Measurements from ENCODE around the gene HILPDA.
A peak's percentile ranks its signal among the peaks of the same experiment; 100 is the strongest.
"Not testable (repeated sequence)": the region's sequence is repeated elsewhere in the genome, so short reads cannot be mapped to it uniquely, and the experiment has no call there.

The HILPDA gene

DNA sequence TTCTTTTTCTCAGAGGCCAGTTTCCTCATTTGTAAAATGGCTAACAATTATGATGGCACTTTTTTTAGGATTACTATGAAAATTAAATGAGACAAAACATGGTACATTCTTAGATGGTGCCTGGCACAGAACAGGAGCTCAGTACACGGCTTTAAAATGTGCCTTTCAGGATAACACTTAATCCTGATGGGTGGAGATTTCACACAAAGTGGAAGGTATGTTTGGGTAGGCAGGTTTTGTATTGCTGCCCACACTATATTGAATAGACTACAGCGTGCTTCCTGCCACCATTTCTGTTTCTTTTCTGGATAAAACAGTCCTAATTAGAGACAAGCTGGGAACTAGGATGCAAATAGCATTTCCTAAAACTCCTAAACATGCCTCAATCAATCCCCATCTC, 23.9 kb upstream of the HILPDA start:
- ATAC-seq: no peak

GRCh38 chr7:128434413-128435326, 21.0 kb upstream of the HILPDA start:
- no peak for DNase-seq
- no peak for ATAC-seq

More for the DNA sequence above, 23.9 kb upstream of the HILPDA start:
- DNase-seq: no peak

DNA sequence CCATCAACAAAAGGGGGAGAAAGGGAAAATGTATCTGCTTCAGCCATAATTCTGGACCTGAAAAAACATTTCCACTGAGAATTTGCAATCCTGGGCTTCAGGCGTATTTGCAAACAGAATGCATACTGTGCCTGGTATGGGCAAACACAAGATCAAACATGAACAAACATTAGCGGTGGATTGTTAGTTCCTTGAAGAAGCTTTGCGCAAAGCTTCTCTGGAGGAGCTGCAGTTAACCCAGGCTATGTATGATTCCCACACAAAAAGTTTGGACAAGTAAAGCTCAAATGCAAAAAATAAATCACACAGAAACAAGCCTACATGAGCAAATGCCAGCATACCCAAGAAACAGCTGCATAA, 20.4 kb upstream of the HILPDA start:
- DNase-seq (no peak), ATAC-seq (no peak)

GRCh38 chr7:128437426-128438332, 18.0 kb upstream of the HILPDA start:
- ATAC-seq: no peak
- no peak for DNase-seq

- ATAC-seq: no peak
- DNase-seq: no peak
Measured at GRCh38 chr7:128442356-128442755, 13.3 kb upstream of the HILPDA start.

GRCh38 chr7:128443831-128444600, 11.7 kb upstream of the HILPDA start:
- peak; percentile 51 for ATAC-seq

GRCh38 chr7:128446306-128446705, 9.4 kb upstream of the HILPDA start:
- ATAC-seq: no peak
- no peak for DNase-seq

More at GRCh38 chr7:128443831-128444600, 11.7 kb upstream of the HILPDA start:
- DNase-seq: no peak

DNA sequence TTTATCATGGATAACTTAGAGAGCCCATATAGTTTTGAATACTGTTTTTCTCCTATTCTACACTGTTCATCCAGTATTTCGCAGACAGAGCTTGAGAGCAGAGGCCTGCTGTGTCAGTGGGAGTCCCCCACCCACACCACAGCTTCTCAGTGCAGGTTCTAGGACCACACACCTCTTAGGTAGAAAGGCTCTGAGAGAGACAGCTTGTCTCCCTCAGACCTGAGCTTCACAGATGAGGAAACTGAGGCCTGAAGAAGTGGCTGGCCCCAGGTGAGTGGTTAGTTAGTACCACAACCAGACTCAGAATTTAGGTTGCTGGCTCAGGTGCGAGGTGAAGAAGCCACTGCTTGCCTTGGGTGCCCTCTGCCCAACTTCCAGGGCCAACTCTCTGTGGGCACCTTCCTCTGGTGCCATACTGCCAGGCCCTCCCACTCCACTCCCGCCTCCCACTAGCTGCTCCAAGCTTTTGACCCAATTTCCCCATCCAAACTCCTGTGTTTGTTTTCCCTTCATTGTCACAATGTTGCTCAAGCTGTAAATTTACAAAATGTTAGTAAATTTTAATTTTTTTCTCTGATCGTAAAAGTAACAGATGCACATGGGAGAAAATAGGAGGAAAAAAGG, 7.6 kb upstream of the HILPDA start:
- ATAC-seq (peak; percentile 53), DNase-seq (no peak)

GRCh38 chr7:128448751-128449302, 6.9 kb upstream of the HILPDA start:
- no peak for DNase-seq

GRCh38 chr7:128450409-128450808, 5.3 kb upstream of the HILPDA start:
- ATAC-seq: peak; percentile 68
- no peak for DNase-seq

More at GRCh38 chr7:128448751-128449302, 6.9 kb upstream of the HILPDA start:
- ATAC-seq: no peak

DNA sequence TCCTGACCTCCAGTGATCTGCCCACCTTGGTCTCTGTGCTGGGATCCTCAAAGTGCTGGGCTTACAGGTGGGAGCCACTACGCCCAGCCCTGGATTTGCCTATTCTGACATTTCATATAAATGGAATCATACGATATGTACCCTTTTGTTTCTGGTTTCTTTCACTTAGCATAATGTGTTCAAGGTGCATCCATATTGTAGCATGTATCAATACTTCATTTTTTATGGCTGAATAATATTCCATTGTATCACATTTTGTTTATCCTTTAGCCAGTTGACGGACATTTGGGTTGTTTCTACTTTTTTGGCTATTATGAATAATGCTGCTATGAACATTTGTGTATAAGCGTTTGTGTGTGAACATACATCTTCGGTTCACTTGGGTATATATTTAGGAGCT, 4.8 kb upstream of the HILPDA start:
- ATAC-seq: no peak
- DNase-seq: no peak

DNA sequence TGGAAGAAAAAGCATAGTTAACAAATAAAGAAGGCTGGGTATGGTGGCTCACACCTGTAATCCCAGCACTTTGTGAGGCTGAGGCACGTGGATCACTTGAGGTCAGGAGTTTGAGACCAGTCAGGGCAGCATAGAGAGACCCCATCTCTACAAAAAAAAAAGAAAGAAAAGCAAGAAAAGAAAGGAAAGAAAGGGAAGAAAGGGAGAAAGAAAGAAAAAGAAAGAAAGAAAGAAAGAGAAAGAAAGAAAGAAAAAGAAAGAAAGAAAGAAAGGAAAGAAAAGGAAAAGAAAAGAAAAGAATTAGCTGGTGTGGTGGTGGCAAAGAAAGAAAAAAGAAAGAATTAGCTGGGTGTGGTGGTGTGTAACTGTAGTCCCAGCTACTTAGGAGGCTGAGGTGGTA, 3.1 kb upstream of the HILPDA start:
- ATAC-seq (no peak), DNase-seq (no peak)

DNA sequence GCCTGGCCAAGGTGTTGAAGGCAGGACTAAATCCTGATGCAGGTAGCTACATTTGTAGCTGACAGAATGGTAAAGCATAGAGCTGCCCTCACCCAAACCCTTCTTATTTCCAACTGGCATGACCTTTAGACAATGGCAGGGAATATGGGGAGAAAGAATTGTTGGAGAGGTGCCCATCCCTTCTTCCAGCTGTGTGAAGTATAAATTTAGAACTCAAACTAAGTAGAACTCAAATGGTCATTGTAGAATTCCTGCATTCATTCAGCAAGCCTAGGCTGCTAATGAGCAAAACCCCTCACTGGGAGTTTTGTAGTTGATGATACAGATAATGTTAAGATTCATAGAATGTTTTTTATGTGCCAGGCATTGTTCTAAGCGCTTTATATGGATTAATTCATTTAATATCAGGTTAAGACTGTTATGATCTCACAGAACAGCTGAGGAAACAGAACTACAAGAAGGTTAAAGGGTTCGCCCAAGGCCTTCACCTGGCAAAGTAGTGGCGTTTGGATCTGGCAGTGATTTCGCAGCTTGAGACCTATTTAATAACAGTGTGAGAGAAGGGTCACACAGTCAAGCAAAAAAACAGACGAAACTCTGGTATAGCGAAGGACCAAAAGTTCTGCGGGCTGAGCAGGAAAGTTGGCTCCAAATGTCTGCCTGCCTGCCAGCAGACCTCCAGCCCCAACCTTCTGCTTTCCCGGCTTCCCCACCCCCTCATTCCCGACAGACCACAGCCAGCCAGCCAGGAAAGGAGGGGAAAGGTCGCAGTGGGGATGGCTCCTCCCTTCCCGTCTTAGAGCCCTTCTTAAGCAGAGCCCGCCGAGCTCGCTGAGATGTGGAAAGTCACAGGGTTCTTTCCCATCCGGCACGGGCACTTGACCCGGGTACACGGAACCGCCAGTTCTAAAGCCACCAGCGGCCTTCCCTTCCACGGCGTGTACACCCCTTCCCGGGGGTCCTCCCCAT, 1.6 kb upstream of the HILPDA start:
- DNase-seq: no peak
- no peak for ATAC-seq

DNA sequence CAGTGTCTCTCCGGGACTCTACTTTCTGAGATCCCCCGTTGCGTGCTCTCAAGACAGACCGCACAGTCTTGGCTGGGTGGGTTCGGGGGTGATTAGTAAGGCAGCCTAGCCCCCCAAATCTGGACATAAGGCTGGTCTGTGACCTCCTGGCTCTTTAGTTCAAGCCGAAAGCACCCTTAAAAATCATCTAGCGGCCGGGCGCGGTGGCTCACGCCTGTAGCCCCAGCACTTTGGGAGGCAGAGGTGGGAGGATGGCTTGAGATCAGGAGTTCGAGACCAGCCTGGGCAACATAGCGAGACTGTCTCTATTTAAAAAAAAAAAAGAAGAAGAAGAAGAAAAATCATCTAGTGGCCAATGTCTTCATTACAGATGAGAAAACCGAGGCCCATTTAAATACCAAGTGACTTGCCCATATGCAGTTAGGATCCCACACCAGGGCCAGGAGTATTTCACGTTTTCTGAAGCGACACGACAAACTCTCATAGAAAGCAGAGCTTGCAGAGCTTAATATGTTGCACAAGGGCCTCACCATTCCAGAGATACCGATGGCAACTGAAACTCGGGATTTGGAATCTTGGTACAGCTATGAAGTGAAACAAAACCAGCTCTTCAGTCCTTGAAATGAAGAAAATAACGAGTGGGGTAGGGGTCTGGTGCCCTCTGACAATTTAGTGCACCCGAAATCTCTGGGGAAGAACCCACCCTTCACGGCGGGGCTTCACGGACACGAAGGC, 703 bp upstream of the HILPDA start:
- DNase-seq: no peak
- ATAC-seq: no peak

DNA sequence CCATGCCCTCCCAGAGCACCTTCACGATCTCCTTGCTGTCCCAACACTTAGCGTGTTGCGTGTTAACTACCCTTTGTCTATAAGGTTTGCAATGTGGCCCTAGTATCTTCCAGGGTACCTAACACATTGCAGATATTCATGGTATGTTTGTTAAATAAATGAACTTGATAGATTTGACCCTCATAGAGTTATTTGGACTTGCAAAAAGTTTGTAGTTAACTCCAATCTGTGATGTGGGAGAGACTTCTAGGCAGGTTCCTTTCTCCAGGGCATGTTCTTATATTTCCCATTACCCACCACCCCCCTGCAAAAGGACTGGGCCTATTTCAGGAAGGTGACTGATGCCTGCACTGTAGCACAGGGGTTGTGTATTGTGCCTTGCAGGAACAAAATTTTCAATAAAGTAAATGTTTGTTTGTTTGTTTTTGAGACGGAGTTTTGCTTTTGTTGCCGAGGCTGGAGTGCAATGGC, 612 bp downstream of the HILPDA start:
- DNase-seq (no peak), ATAC-seq (peak; percentile 1)

DNA sequence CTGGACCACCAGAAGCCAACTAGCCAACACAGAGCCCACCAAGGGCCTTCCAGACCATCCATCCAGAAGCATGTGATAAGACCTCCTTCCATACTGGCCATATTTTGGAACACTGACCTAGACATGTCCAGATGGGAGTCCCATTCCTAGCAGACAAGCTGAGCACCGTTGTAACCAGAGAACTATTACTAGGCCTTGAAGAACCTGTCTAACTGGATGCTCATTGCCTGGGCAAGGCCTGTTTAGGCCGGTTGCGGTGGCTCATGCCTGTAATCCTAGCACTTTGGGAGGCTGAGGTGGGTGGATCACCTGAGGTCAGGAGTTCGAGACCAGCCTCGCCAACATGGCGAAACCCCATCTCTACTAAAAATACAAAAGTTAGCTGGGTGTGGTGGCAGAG, 1.7 kb downstream of the HILPDA start:
- DNase-seq: not testable (repeated sequence)

DNA sequence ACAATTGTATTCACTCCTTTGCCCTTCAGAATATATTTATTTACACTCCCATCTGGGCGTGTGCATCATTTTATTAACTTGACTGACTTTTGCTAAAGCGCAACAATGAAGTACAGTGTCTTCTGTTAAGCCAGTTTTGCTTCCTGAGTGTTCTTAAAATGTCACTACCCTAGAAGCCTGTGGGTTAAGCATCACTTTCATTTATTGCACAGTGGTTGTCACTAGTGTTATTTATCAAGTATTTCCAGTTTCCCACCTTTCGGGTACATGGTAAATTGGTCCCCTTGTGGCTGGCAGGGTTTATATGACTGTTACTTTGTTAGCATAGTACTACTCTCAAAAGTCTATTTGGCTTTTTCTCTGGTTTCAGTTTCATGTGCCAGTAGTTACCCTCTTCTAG, 3.3 kb downstream of the HILPDA start:
- peak; percentile 76 for ATAC-seq
- DNase-seq: peak; percentile 40

More for the DNA sequence above, 1.7 kb downstream of the HILPDA start:
- not testable (repeated sequence) for ATAC-seq

- ATAC-seq (peak; percentile 45), DNase-seq (peak; percentile 52)
Measured at GRCh38 chr7:128459394-128459878, 3.8 kb downstream of the HILPDA start.

GRCh38 chr7:128462460-128462859, 6.8 kb downstream of the HILPDA start:
- no peak for DNase-seq

More at GRCh38 chr7:128462460-128462859, 6.8 kb downstream of the HILPDA start:
- ATAC-seq: no peak
